ENCODE measurements around the gene GPR63. TPM values are rescaled to one million over a fixed set of nuclear protein-coding genes. Genes with fewer than 3 reads are reported as not detected.

The GPR63 gene
- polyA plus RNA-seq, 3 donors: 0.03 to 0.07 TPM; not detected in 1

- Mint-ChIP-seq H3K4me3 (no peak overlapping the region), H3K9me3 (peaks cover 0 to 1% (median 0%) of the 10 kb centered on the region in 7 donors), H3K27me3 (ENCODE audit: low read depth in 3 of 3) (peaks cover 0 to 8% (median 5%) of the 10 kb centered on the region in 3 donors), H3K27ac (no peak overlapping the region), H3K36me3 (no peaks in the 10 kb centered on the region), H3K4me1 (no peaks in the 10 kb centered on the region)
- Histone ChIP-seq H3K4me3 (replicated peaks in 1 of 3; ENCODE audit: low read depth in 2 of 3, low read length in 3 of 3) (no peak overlapping the region), H3K27ac (ENCODE audit: low read depth in 1 of 2, low read length in 2 of 2) (no peak overlapping the region), H2AFZ (ENCODE audit: insufficient read depth, low read depth, low read length, poor library complexity, severe bottlenecking) (no peak overlapping the region), H3K4me2 (replicated peaks; ENCODE audit: extremely low read depth, low read length, poor library complexity, severe bottlenecking) (no peak overlapping the region), H3K9me3 (replicated peaks in 1 of 2; ENCODE audit: control insufficient read depth in 1 of 2, insufficient read depth in 1 of 2, low read length in 2 of 2) (no peaks in the 10 kb centered on the region), H3K79me2 (ENCODE audit: insufficient read depth, low read length) (no peaks in the 10 kb centered on the region), H3K4me1 (ENCODE audit: control insufficient read depth in 1 of 2, insufficient read depth in 2 of 2, low read length in 2 of 2) (no peaks in the 10 kb centered on the region), H4K20me1 (ENCODE audit: insufficient read depth, low read length) (no peaks in the 10 kb centered on the region), H3K27me3 (ENCODE audit: control insufficient read depth in 2 of 2, insufficient read depth in 2 of 2, low read length in 2 of 2) (no peaks in the 10 kb centered on the region), H3K36me3 (replicated peaks in 1 of 2; ENCODE audit: control insufficient read depth in 1 of 2, insufficient read depth in 2 of 2, low read length in 2 of 2) (no peaks in the 10 kb centered on the region), H3K9ac (ENCODE audit: insufficient read depth, low read length, poor library complexity, severe bottlenecking) (no peak overlapping the region)
- WGBS (ENCODE audit: insufficient coverage): no CpG with 5 or more reads among the region's 1 CpG
- intact Hi-C loops (cut with micrococcal nuclease): no loop called here
- no peak for DNase-seq
- TF ChIP-seq CTCF (IDR thresholded peaks at IDR 0.05): no peak
These were observed 35.7 kb upstream of the GPR63 start for GRCh38 chr6:96872976-96873375.

DNA sequence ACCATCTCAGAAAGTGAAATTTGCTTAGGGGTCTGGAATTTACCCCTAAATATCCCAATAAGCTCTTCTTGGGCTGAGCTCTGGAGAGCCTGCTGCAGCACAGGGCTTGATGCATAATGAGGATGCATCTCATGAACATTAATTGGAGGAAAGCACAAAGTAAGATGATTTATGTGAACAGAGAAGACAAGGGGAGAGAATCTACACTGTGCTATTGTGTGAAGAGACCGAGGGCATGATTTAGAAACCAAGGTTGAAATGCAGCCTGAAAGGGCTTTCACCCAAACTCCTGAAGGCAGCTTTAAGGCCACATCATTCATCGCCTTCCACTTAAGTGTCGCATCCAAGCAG, 27.8 kb upstream of the GPR63 start:
- Histone ChIP-seq H3K4me2 (replicated peaks; ENCODE audit: extremely low read depth, low read length, poor library complexity, severe bottlenecking) (no peak overlapping the region), H3K9me3 (replicated peaks in 1 of 2; ENCODE audit: control insufficient read depth in 1 of 2, insufficient read depth in 1 of 2, low read length in 2 of 2) (no peaks in the 10 kb centered on the region), H3K27me3 (ENCODE audit: control insufficient read depth in 2 of 2, insufficient read depth in 2 of 2, low read length in 2 of 2) (peaks cover 0 to 3% of the 10 kb centered on the region in 2 donors), H3K79me2 (ENCODE audit: insufficient read depth, low read length) (no peaks in the 10 kb centered on the region), H3K27ac (ENCODE audit: low read depth in 1 of 2, low read length in 2 of 2) (no peak overlapping the region), H3K9ac (ENCODE audit: insufficient read depth, low read length, poor library complexity, severe bottlenecking) (no peak overlapping the region), H2AFZ (ENCODE audit: insufficient read depth, low read depth, low read length, poor library complexity, severe bottlenecking) (no peak overlapping the region), H3K36me3 (replicated peaks in 1 of 2; ENCODE audit: control insufficient read depth in 1 of 2, insufficient read depth in 2 of 2, low read length in 2 of 2) (no peaks in the 10 kb centered on the region), H4K20me1 (ENCODE audit: insufficient read depth, low read length) (no peaks in the 10 kb centered on the region), H3K4me3 (replicated peaks in 1 of 3; ENCODE audit: low read depth in 2 of 3, low read length in 3 of 3) (no peak overlapping the region), H3K4me1 (ENCODE audit: control insufficient read depth in 1 of 2, insufficient read depth in 2 of 2, low read length in 2 of 2) (no peaks in the 10 kb centered on the region)
- no peak for TF ChIP-seq CTCF (IDR thresholded peaks at IDR 0.05)
- Mint-ChIP-seq H3K27ac (no peak overlapping the region), H3K27me3 (ENCODE audit: low read depth in 3 of 3) (peaks cover 2 to 13% (median 12%) of the 10 kb centered on the region in 3 donors), H3K36me3 (no peaks in the 10 kb centered on the region), H3K9me3 (peaks cover 0 to 10% (median 3%) of the 10 kb centered on the region in 7 donors), H3K4me1 (no peaks in the 10 kb centered on the region), H3K4me3 (no peak overlapping the region)
- no peak for DNase-seq
- 63% methylated on average over 1 of the region's 3 CpGs for WGBS (ENCODE audit: insufficient coverage)
- intact Hi-C loops (cut with micrococcal nuclease): no loop called here

All from CD14-positive monocyte (primary cell).